ENCODE measurements around the gene CSF1R. TPM values are rescaled to one million over a fixed set of nuclear protein-coding genes. Genes with fewer than 3 reads are reported as not detected.

The CSF1R gene
- total and polyA plus RNA-seq, 2 donors from 2014 or later, result 7.5 to 55.8 TPM

GRCh38 chr5:150066436-150066835 lies 19.9 kb downstream of the CSF1R start:
- FAIRE-seq, result no peak

GRCh38 chr5:150065886-150066285 lies 20.5 kb downstream of the CSF1R start:
- H3K36me3 ChIP-seq (ENCODE audit: control insufficient read depth in 2 of 3, insufficient read depth in 3 of 3, low read length in 3 of 3), result no peaks in the 10 kb centered on the region
- H3K4me3 ChIP-seq (ENCODE audit: low read length in 3 of 3), result no peak overlapping the region
- H3K9ac ChIP-seq (ENCODE audit: low read length in 3 of 3), result no peak overlapping the region
- no peak overlapping the region for H3K27ac ChIP-seq (ENCODE audit: low read depth in 2 of 2, low read length in 2 of 2)
- no peaks in the 10 kb centered on the region for H3K27me3 ChIP-seq (ENCODE audit: control insufficient read depth, insufficient read depth, low read length)
- TF ChIP-seq CTCF (IDR thresholded peaks at IDR 0.05; ENCODE audit: borderline replicate concordance, extremely low read depth, insufficient read depth), result no peak
- H3K4me1 ChIP-seq (ENCODE audit: control insufficient read depth in 2 of 3, insufficient read depth in 2 of 3, low read depth in 1 of 3, low read length in 3 of 3), result peaks cover 0 to 2% (median 0%) of the 10 kb centered on the region in 3 donors
- H3K9me3 ChIP-seq (ENCODE audit: control insufficient read depth in 2 of 3, insufficient read depth in 1 of 3, low read length in 3 of 3), result no peaks in the 10 kb centered on the region
- intact Hi-C loops (cut with DNase I), result no loop called here
- FAIRE-seq, result no peak
- no peak for DNase-seq

More at GRCh38 chr5:150066436-150066835, 19.9 kb downstream of the CSF1R start:
- Histone ChIP-seq H3K9ac (ENCODE audit: low read length in 3 of 3) (no peak overlapping the region), H3K4me1 (ENCODE audit: control insufficient read depth in 2 of 3, insufficient read depth in 2 of 3, low read depth in 1 of 3, low read length in 3 of 3) (peaks cover 0 to 2% (median 0%) of the 10 kb centered on the region in 3 donors), H3K4me3 (ENCODE audit: low read length in 3 of 3) (no peak overlapping the region), H3K27me3 (ENCODE audit: control insufficient read depth, insufficient read depth, low read length) (no peaks in the 10 kb centered on the region), H3K9me3 (ENCODE audit: control insufficient read depth in 2 of 3, insufficient read depth in 1 of 3, low read length in 3 of 3) (no peaks in the 10 kb centered on the region), H3K36me3 (ENCODE audit: control insufficient read depth in 2 of 3, insufficient read depth in 3 of 3, low read length in 3 of 3) (no peaks in the 10 kb centered on the region), H3K27ac (ENCODE audit: low read depth in 2 of 2, low read length in 2 of 2) (no peak overlapping the region)
- TF ChIP-seq CTCF (IDR thresholded peaks at IDR 0.05; ENCODE audit: borderline replicate concordance, extremely low read depth, insufficient read depth), result no peak
- intact Hi-C loops (cut with DNase I), result no loop called here
- no peak for DNase-seq

- Histone ChIP-seq H3K4me1 (ENCODE audit: control insufficient read depth in 2 of 3, insufficient read depth in 2 of 3, low read depth in 1 of 3, low read length in 3 of 3) (peaks cover 0 to 2% (median 0%) of the 10 kb centered on the region in 3 donors), H3K9me3 (ENCODE audit: control insufficient read depth in 2 of 3, insufficient read depth in 1 of 3, low read length in 3 of 3) (no peaks in the 10 kb centered on the region), H3K9ac (ENCODE audit: low read length in 3 of 3) (no peak overlapping the region), H3K27ac (ENCODE audit: low read depth in 2 of 2, low read length in 2 of 2) (no peak overlapping the region), H3K36me3 (ENCODE audit: control insufficient read depth in 2 of 3, insufficient read depth in 3 of 3, low read length in 3 of 3) (no peaks in the 10 kb centered on the region), H3K4me3 (ENCODE audit: low read length in 3 of 3) (no peak overlapping the region), H3K27me3 (ENCODE audit: control insufficient read depth, insufficient read depth, low read length) (no peaks in the 10 kb centered on the region)
- DNase-seq (no peak), FAIRE-seq (no peak)
- intact Hi-C loops (cut with DNase I), result no loop called here
- no peak for TF ChIP-seq CTCF (IDR thresholded peaks at IDR 0.05; ENCODE audit: borderline replicate concordance, extremely low read depth, insufficient read depth)
Measured at GRCh38 chr5:150065346-150065745, 21.0 kb downstream of the CSF1R start.

GRCh38 chr5:150064681-150065220 lies 21.6 kb downstream of the CSF1R start:
- no peak overlapping the region for H3K27ac ChIP-seq (ENCODE audit: low read depth in 2 of 2, low read length in 2 of 2)
- FAIRE-seq, result no peak
- TF ChIP-seq CTCF (IDR thresholded peaks at IDR 0.05; ENCODE audit: borderline replicate concordance, extremely low read depth, insufficient read depth), result no peak
- no peak overlapping the region for H3K4me3 ChIP-seq (ENCODE audit: low read length in 3 of 3)
- H3K9me3 ChIP-seq (ENCODE audit: control insufficient read depth in 2 of 3, insufficient read depth in 1 of 3, low read length in 3 of 3), result no peaks in the 10 kb centered on the region
- intact Hi-C loops (cut with DNase I), result no loop called here
- no peak overlapping the region for H3K9ac ChIP-seq (ENCODE audit: low read length in 3 of 3)
- H3K27me3 ChIP-seq (ENCODE audit: control insufficient read depth, insufficient read depth, low read length), result no peaks in the 10 kb centered on the region
- peaks cover 0 to 2% (median 0%) of the 10 kb centered on the region in 3 donors for H3K4me1 ChIP-seq (ENCODE audit: control insufficient read depth in 2 of 3, insufficient read depth in 2 of 3, low read depth in 1 of 3, low read length in 3 of 3)
- DNase-seq, result no peak
- no peaks in the 10 kb centered on the region for H3K36me3 ChIP-seq (ENCODE audit: control insufficient read depth in 2 of 3, insufficient read depth in 3 of 3, low read length in 3 of 3)

Measured in kidney (tissue), 14 donors.